ENCODE data around the gene MIF.
"Not testable (repeated sequence)": the region's sequence is repeated elsewhere in the genome, so short reads cannot be mapped to it uniquely, and the experiment has no call there.

The MIF gene

GRCh38 chr22:23877566-23877965 lies 16.6 kb upstream of the MIF start:
- no peak for DNase-seq (ENCODE audit: low read depth)

GRCh38 chr22:23878219-23878618 lies 16.0 kb upstream of the MIF start:
- no peak for DNase-seq (ENCODE audit: low read depth)

- DNase-seq (ENCODE audit: low read depth) = no peak
These were observed 11.8 kb upstream of the MIF start for GRCh38 chr22:23882370-23882769.

- no peak for DNase-seq (ENCODE audit: low read depth)
These were observed 10.5 kb upstream of the MIF start for GRCh38 chr22:23883658-23884057.

- no peak for DNase-seq (ENCODE audit: low read depth)
These were observed 10.0 kb upstream of the MIF start for GRCh38 chr22:23884140-23884539.

- DNase-seq (ENCODE audit: low read depth) = peak; percentile 32
These were observed 5.4 kb upstream of the MIF start for GRCh38 chr22:23888615-23889401.

- DNase-seq (ENCODE audit: low read depth) = no peak
These were observed 4.6 kb upstream of the MIF start for GRCh38 chr22:23889620-23890019.

- no peak for DNase-seq (ENCODE audit: low read depth)
These were observed 2.5 kb upstream of the MIF start for GRCh38 chr22:23891726-23892125.

- no peak for DNase-seq (ENCODE audit: low read depth)
These were observed 2.1 kb upstream of the MIF start for GRCh38 chr22:23892130-23892529.

- DNase-seq (ENCODE audit: low read depth) = no peak
These were observed 1.5 kb upstream of the MIF start for GRCh38 chr22:23892706-23893105.

- DNase-seq (ENCODE audit: low read depth) = no peak
These were observed 850 bp upstream of the MIF start for GRCh38 chr22:23893121-23893944.

- peak; percentile 59 for DNase-seq (ENCODE audit: low read depth)
These were observed 771 bp downstream of the MIF start for GRCh38 chr22:23894710-23895598.

- DNase-seq (ENCODE audit: low read depth) = no peak
These were observed 1.5 kb downstream of the MIF start for GRCh38 chr22:23895599-23896144.

- DNase-seq (ENCODE audit: low read depth) = no peak
These were observed 2.0 kb downstream of the MIF start for GRCh38 chr22:23896166-23896522.

GRCh38 chr22:23896523-23897186 lies 2.5 kb downstream of the MIF start:
- DNase-seq (ENCODE audit: low read depth) = no peak

GRCh38 chr22:23897320-23897719 lies 3.1 kb downstream of the MIF start:
- DNase-seq (ENCODE audit: low read depth) = no peak

GRCh38 chr22:23898006-23898974 lies 4.1 kb downstream of the MIF start:
- no peak for DNase-seq (ENCODE audit: low read depth)

GRCh38 chr22:23899042-23899745 lies 5.0 kb downstream of the MIF start:
- no peak for DNase-seq (ENCODE audit: low read depth)

- not testable (repeated sequence) for DNase-seq (ENCODE audit: low read depth)
These were observed 6.0 kb downstream of the MIF start for GRCh38 chr22:23900227-23900626.

- no peak for DNase-seq (ENCODE audit: low read depth)
These were observed 7.4 kb downstream of the MIF start for GRCh38 chr22:23901600-23901999.
